HepG2 (cell line): Measurements from ENCODE around the gene RNH1. TPM values are rescaled to one million over a fixed set of nuclear protein-coding genes. Genes with fewer than 3 reads are reported as not detected.

ENCODE experiments used
- ATAC-seq: fragments of 200-7000 bp; cut with Tn5 transposase; 3 replicates; pipeline ENCODE4 v1.9.1; 2020; ENCODE audit warnings: mild to moderate bottlenecking, moderate library complexity
- BruUV-seq: library from RNA; stranded (reverse); fragments of 400-500 nt; replicated peaks from 2 replicates; lab custom pipeline; 2021; lab: Mats Ljungman, UMichigan
- CTCF ChIA-PET: fragments of 300-600 bp; formaldehyde crosslinking; extraction: SDS; loops from one replicate; lab custom pipeline; 2021; ENCODE audit warnings: low total read pairs, inconsistent platforms, low intra/inter-chr PET ratio; lab: Yijun Ruan, JAX
- POLR2A ChIA-PET: fragments of 350-600 bp; sonication (Branson Sonifier 250); formaldehyde crosslinking; loops from one replicate; lab custom pipeline; 2020; ENCODE audit warnings: antibody characterized with exemption, inconsistent platforms; lab: Yijun Ruan, JAX
- DNase-seq: peaks from one replicate; pipeline ENCODE4 v3.0.0-alpha.2; 2015; ENCODE audit warnings: low spot score
- FAIRE-seq: peaks from 3 replicates; lab custom pipeline; 2011; peaks lifted over from hg19 to GRCh38; lab: Jason Lieb, UNC
- H2AFZ ChIP-seq: one replicate; pipeline ENCODE4 v1.6.1; 2011; ENCODE audit warnings: low read length, inconsistent platforms
- H3K27ac ChIP-seq: fragments of 300-600 bp; 3 replicates; pipeline ENCODE4 v1.8.0; 2011; ENCODE audit warnings: mixed run types, mild to moderate bottlenecking, mixed read lengths, low read length, inconsistent platforms; ENCODE audit not compliant: insufficient read depth; ENCODE audit errors: extremely low read length
- H3K27me3 ChIP-seq, 2 experiments: fragments of 200-600 bp in 1 of 2; 2 replicates in 1 of 2; 3 replicates in 1 of 2; pipeline versions ENCODE4 v1.6.0 to v1.8.0; 2011; ENCODE audit warnings: low read length in 2 of 2, mild to moderate bottlenecking in 2 of 2, moderate library complexity in 2 of 2, inconsistent platforms in 1 of 2; ENCODE audit not compliant: insufficient read depth in 2 of 2, control insufficient read depth in 1 of 2
- H3K36me3 ChIP-seq, 2 experiments: fragments of 200-600 bp in 1 of 2; replicated peaks in 1 of 2; 2 replicates in 1 of 2; 3 replicates in 1 of 2; pipeline versions ENCODE4 v1.5.1 to v1.8.0; 2011; ENCODE audit warnings: low read length in 2 of 2, inconsistent platforms in 1 of 2; ENCODE audit not compliant: insufficient read depth in 2 of 2, control insufficient read depth in 1 of 2
- H3K4me1 ChIP-seq: 2 replicates; pipeline ENCODE4 v1.5.1; 2012; ENCODE audit warnings: low read length, inconsistent platforms; ENCODE audit not compliant: insufficient read depth
- H3K4me2 ChIP-seq: 2 replicates; pipeline ENCODE4 v1.6.0; 2011; ENCODE audit warnings: low read depth, low read length, inconsistent platforms
- H3K4me3 ChIP-seq, 3 experiments: fragments of 200-600 bp in 1 of 3; sonication (generic), shearing (Covaris generic) in 1 of 3; replicated peaks in 1 of 3; 2 replicates each; pipeline ENCODE4 v1.5.1; 2011 to 2016; ENCODE audit warnings: low read length in 3 of 3, inconsistent platforms in 2 of 3, low read depth in 2 of 3, mild to moderate bottlenecking in 2 of 3, control low read depth in 1 of 3, mixed read lengths in 1 of 3; ENCODE audit not compliant: insufficient read depth in 1 of 3
- H3K79me2 ChIP-seq: one replicate; pipeline ENCODE4 v1.6.1; 2011; ENCODE audit warnings: low read length, inconsistent platforms; ENCODE audit not compliant: insufficient read depth
- H3K9ac ChIP-seq: 2 replicates; pipeline ENCODE4 v1.6.0; 2011; ENCODE audit warnings: mild to moderate bottlenecking, low read depth, low read length, inconsistent platforms; ENCODE audit not compliant: insufficient read depth
- H3K9me3 ChIP-seq: 2 replicates; pipeline ENCODE4 v1.5.1; 2012; ENCODE audit warnings: mild to moderate bottlenecking, low read length
- H4K20me1 ChIP-seq: 2 replicates; pipeline ENCODE4 v1.6.0; 2011; ENCODE audit warnings: inconsistent platforms, mild to moderate bottlenecking, low read length, moderate library complexity; ENCODE audit not compliant: insufficient read depth
- ARNT2 ChIP-seq: sonication (generic); formaldehyde crosslinking; IDR thresholded peaks from 2 replicates; pipeline ENCODE4 v1.8.0; 2022; ENCODE audit warnings: mild to moderate bottlenecking, low read depth, missing genetic modification reagents, moderate library complexity
- ZNF792 ChIP-seq: IDR thresholded peaks from 2 replicates; pipeline ENCODE4 v1.6.1; 2016
- ZSCAN25 ChIP-seq: sonication (generic); formaldehyde crosslinking; IDR thresholded peaks from 2 replicates; pipeline ENCODE4 v1.8.0; 2022; ENCODE audit warnings: mild to moderate bottlenecking, missing genetic modification reagents
- WGBS: methylation state at CpG from one replicate; pipeline ENCODE4 v1.1.6; 2017; ENCODE audit warnings: low lambda C conversion rate; 5-methylcytosine and 5-hydroxymethylcytosine counted together
- in situ Hi-C: cut with HindIII; loops from 2 replicates; pipeline ENCODE4 v1.10.0; 2017; ENCODE audit warnings: low pct_unique_long_range_greater_than_20kb; ENCODE audit not compliant: extremely low pct_ligation_motif_present
- intact Hi-C: fragments of 100-400 bp; cut with micrococcal nuclease; formaldehyde crosslinking; loops from one replicate; pipeline ENCODE4 v1.10.0; 2022; ENCODE audit not compliant: unreplicated experiment
- polyA plus RNA-seq, 8 experiments: library from polyadenylated mRNA; depleted of rRNA in 3 of 8; stranded (reverse) in 7 of 8; unstranded in 1 of 8; fragments of >200 nt; fragmentation: Illumina TruSeq in 4 of 8; extraction: Trizol in 4 of 8; gene quantifications; 2 replicates each; pipeline versions ENCODE4 v1.2.1 to v1.2.3, GENCODE V29; 2011 to 2016; ENCODE audit warnings: low read depth in 4 of 8, missing spikeins in 1 of 8, mixed read lengths in 1 of 8; ENCODE audit not compliant: insufficient read depth in 1 of 8
- total RNA-seq, 5 experiments: library from RNA; depleted of rRNA; stranded (reverse); fragments of >200 nt; fragmentation: Illumina TruSeq; extraction: Trizol; gene quantifications; 2 replicates each; pipeline ENCODE4 v1.2.3, GENCODE V29; 2016; ENCODE audit warnings: low read depth in 1 of 5

RNH1 gene
- total and polyA plus RNA-seq, 2 of the 13 experiments (the other 11 are each of a cell fraction or from before 2014, with no cell fraction given), result 36.0 to 74.1 TPM

- TF ChIP-seq ARNT2 (CRISPR knock-in tag) (peak; percentile 30; the same call in 1 of the 2 replicates), ZSCAN25 (CRISPR knock-in tag) (0 out of 2 replicates have a peak, but pooled peaks have one; percentile 31)
Observed at GRCh38 chr11:506238-506994, 626 bp downstream of the RNH1 start (continued).

- Histone ChIP-seq H4K20me1 (no peaks in the 10 kb centered on the region), H3K36me3 (peaks cover 15 to 33% of the 10 kb centered on the region in 2 experiments; a peak in 4 of 5 replicates), H3K27me3 (no peaks in the 10 kb centered on the region), H3K27ac (no peak overlapping the region), H3K4me3 (peak overlapping the region; percentile 54 to 96 (median 70); a peak in 4 of 6 replicates), H3K4me1 (peaks cover 21% of the 10 kb centered on the region), H3K9me3 (no peaks in the 10 kb centered on the region), H3K4me2 (peak overlapping the region; percentile 96), H2AFZ (no peak overlapping the region), H3K79me2 (peaks cover 28% of the 10 kb centered on the region), H3K9ac (peak overlapping the region; percentile 97; the same call in 1 of the 2 replicates)
- no peak for FAIRE-seq
- no peak for ATAC-seq
- CTCF ChIA-PET, result interaction anchor here (2.9 kb wide), 1 partner anchor 14 kb away, joined by 11 read pairs; no protein-coding TSS in a partner anchor
- no peak for DNase-seq
- POLR2A ChIA-PET, result interaction anchor here (2.1 kb wide), 1 partner anchor 89 kb away, joined by 7 read pairs; the partner anchor contains the start of gene SIGIRR
- no peak for TF ChIP-seq ZNF792 (CRISPR knock-in tag)
- 94% methylated on average over 7 of the region's 7 CpGs for WGBS
- no TSS peak for BruUV-seq
- in situ Hi-C loops (no loop called here), intact Hi-C loops (no loop called here)
Observed at GRCh38 chr11:504994-505344, 2.1 kb downstream of the RNH1 start.
